Measurements from ENCODE around the gene METTL9.
"Not testable (repeated sequence)": the region's sequence is repeated elsewhere in the genome, so short reads cannot be mapped to it uniquely, and the experiment has no call there.

The METTL9 gene

GRCh38 chr16:21689107-21689506 is 89.7 kb downstream of the METTL9 start:
- H3K4me3 ChIP-seq (ENCODE audit: low read depth, low read length), result no peak overlapping the region
- DNase-seq (ENCODE audit: low read depth), result no peak
- TF ChIP-seq, protein P1, sequence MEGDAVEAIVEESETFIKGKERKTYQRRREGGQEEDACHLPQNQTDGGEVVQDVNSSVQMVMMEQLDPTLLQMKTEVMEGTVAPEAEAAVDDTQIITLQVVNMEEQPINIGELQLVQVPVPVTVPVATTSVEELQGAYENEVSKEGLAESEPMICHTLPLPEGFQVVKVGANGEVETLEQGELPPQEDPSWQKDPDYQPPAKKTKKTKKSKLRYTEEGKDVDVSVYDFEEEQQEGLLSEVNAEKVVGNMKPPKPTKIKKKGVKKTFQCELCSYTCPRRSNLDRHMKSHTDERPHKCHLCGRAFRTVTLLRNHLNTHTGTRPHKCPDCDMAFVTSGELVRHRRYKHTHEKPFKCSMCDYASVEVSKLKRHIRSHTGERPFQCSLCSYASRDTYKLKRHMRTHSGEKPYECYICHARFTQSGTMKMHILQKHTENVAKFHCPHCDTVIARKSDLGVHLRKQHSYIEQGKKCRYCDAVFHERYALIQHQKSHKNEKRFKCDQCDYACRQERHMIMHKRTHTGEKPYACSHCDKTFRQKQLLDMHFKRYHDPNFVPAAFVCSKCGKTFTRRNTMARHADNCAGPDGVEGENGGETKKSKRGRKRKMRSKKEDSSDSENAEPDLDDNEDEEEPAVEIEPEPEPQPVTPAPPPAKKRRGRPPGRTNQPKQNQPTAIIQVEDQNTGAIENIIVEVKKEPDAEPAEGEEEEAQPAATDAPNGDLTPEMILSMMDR (IDR thresholded peaks at IDR 0.05; ENCODE audit: insufficient read depth, low read depth, low read length, missing control alignments), result no peak

- not testable (repeated sequence) for DNase-seq (ENCODE audit: low read depth)
Observed at GRCh38 chr16:21690967-21691366, 91.6 kb downstream of the METTL9 start.

GRCh38 chr16:21694609-21695008 is 95.2 kb downstream of the METTL9 start:
- no peak overlapping the region for H3K4me3 ChIP-seq (ENCODE audit: low read depth, low read length)
- TF ChIP-seq, protein P1 (IDR thresholded peaks at IDR 0.05; ENCODE audit: insufficient read depth, low read depth, low read length, missing control alignments), result no peak
- DNase-seq (ENCODE audit: low read depth), result no peak

More at GRCh38 chr16:21690967-21691366, 91.6 kb downstream of the METTL9 start:
- H3K4me3 ChIP-seq (ENCODE audit: low read depth, low read length), result not testable (repeated sequence)

GRCh38 chr16:21697032-21697431 is 97.7 kb downstream of the METTL9 start:
- no peak for DNase-seq (ENCODE audit: low read depth)
- no peak overlapping the region for H3K4me3 ChIP-seq (ENCODE audit: low read depth, low read length)
- TF ChIP-seq, protein P1 (IDR thresholded peaks at IDR 0.05; ENCODE audit: insufficient read depth, low read depth, low read length, missing control alignments), result no peak

DNA sequence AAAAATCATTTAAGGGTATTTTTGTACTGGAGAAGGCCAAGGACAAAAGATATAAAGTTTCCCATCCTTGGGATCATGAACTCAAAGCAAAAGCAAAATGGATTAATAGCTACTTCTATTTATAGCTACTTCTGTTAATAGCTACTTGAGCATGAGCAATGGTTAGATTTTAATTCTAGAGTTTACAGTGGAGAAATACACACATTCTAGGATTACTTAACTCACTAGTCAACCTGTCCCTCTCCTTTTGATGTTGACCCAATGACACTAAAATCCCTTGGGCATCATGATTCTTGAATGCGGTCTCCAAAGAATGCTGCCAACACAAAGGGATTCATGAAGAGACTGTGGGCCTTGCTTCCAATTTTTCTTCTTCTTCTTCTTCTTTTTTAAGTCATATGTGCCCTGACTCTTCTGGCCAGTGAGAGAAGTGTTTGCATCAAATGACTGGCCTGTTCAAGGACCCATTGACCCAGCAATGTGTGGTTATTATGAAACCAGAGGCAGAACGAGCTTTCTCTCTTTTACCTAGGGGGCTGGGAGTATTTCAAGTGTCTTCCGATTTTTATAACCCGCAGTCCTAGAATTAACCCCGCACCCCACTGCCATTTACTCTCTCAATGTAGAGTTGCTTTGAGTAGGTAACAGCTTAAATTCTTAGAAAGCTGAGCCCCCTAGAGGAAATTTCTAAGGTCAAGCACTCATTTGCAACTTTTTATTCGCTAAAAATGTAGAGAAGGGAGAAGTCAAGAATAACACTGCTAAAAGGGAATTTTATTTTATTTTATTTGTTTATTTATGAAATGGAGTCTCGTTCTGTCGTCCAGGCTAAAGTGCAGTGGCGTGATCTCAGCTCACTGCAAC is 99.0 kb downstream of the METTL9 start:
- no peak for DNase-seq (ENCODE audit: low read depth)
- TF ChIP-seq, protein P1 (IDR thresholded peaks at IDR 0.05; ENCODE audit: insufficient read depth, low read depth, low read length, missing control alignments), result no peak

DNA sequence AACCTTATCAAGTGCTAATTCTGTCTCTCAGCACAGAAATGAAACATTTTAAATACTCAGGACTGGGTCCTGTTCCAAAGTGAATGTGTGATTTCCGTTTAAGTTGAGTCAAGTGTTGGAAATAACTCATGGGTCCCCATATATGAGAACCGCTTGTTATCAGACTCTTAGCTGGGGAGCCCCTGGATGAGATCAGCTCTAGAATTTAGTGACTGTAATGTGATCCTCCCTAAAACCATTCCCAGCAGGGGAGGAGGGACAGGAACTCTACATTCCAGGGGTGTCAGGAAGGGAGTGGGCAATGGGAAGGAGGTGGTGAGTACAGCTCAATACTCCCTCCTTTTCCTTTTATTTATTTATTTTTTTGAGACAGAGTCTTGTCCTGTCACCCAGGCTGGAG is 101.9 kb downstream of the METTL9 start:
- no peak for DNase-seq (ENCODE audit: low read depth)
- no peak overlapping the region for H3K4me3 ChIP-seq (ENCODE audit: low read depth, low read length)
- TF ChIP-seq, protein P1 (IDR thresholded peaks at IDR 0.05; ENCODE audit: insufficient read depth, low read depth, low read length, missing control alignments), result no peak

More for the DNA sequence above, 99.0 kb downstream of the METTL9 start:
- H3K4me3 ChIP-seq (ENCODE audit: low read depth, low read length), result no peak overlapping the region

DNA sequence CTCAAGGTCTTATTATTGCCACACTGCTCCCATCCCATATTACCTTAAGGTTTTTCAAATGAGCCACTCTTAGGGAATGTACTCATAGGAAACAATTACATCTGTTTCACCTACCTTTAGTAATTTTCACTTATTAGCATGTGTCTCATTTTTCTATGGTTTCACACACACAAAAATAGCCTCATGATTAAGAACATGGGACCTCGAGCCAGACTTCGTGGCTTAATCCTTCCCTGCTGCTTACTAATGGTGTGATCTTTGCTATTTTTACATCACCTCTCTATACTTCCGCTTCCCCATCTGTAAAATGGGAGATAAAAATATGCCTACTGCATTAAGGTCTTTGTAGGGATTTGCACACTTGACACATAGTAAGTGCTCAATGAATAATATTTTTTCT is 102.9 kb downstream of the METTL9 start:
- no peak overlapping the region for H3K4me3 ChIP-seq (ENCODE audit: low read depth, low read length)
- DNase-seq (ENCODE audit: low read depth), result no peak
- TF ChIP-seq, protein P1 (IDR thresholded peaks at IDR 0.05; ENCODE audit: insufficient read depth, low read depth, low read length, missing control alignments), result no peak
